Left lung (tissue), 10 donors: Measurements from ENCODE around the gene UVRAG. TPM values are rescaled to one million over a fixed set of nuclear protein-coding genes. Genes with fewer than 3 reads are reported as not detected.

ENCODE experiments used
- ATAC-seq: fragments of 200-7000 bp; cut with Tn5 transposase; one replicate; pipeline ENCODE4 v1.9.1; 2020; ENCODE audit warnings: moderate library complexity
- DNase-seq, 4 donors: peaks; one replicate each; pipeline ENCODE4 v3.0.0-alpha.2; 2013 to 2020
- H3K27ac ChIP-seq, 2 donors: fragments of 200-600 bp; sonication (generic) in 1 of 2; one replicate each; pipeline versions ENCODE4 v1.5.0 to v1.8.0; 2020 to 2021
- H3K27me3 ChIP-seq, 2 donors: fragments of 200-600 bp; sonication (generic) in 1 of 2; one replicate each; pipeline versions ENCODE4 v1.5.0 to v1.8.0; 2020 to 2021
- H3K36me3 ChIP-seq, 2 donors: fragments of 200-600 bp; sonication (generic) in 1 of 2; one replicate each; pipeline versions ENCODE4 v1.5.0 to v1.8.0; 2020 to 2021
- H3K4me1 ChIP-seq, 2 donors: fragments of 200-600 bp; one replicate each; pipeline ENCODE4 v1.8.0; 2021
- H3K4me3 ChIP-seq, 2 donors: fragments of 200-600 bp; sonication (generic) in 1 of 2; one replicate each; pipeline versions ENCODE4 v1.5.0 to v1.8.0; 2020 to 2021; ENCODE audit warnings: mild to moderate bottlenecking in 1 of 2
- H3K9me3 ChIP-seq, 2 donors: fragments of 200-600 bp; sonication (generic) in 1 of 2; one replicate each; pipeline versions ENCODE4 v1.5.0 to v1.8.0; 2020 to 2021
- CTCF ChIP-seq, 2 donors: fragments of 200-600 bp; sonication (generic) in 1 of 2; IDR thresholded peaks; one replicate each; pipeline versions ENCODE4 v1.5.0 to v1.8.0; 2021; ENCODE audit warnings: antibody characterized with exemption in 2 of 2
- intact Hi-C, 2 donors: fragments of 100-400 bp; cut with DNase I; formaldehyde crosslinking; loops; one replicate each; pipeline versions ENCODE4 v1.11.2 to v1.14.2; 2022
- polyA plus RNA-seq, 6 donors: library from polyadenylated mRNA; unstranded; fragments of 120-200 nt; gene quantifications; one replicate each; pipeline ENCODE4 v1.2.1, GENCODE V29; 2013; ENCODE audit not compliant: insufficient read length in 6 of 6
- total RNA-seq, 2 donors: library from RNA; stranded (reverse); fragmentation: NEBNext Ultra II Directional; extraction: Animal tissue kit (Norgen Biotek cat#: 25700); gene quantifications; one replicate each; pipeline ENCODE4 v1.2.1, GENCODE V29; 2021
- donor health status: DM: no; HTN: yes; CAD: no.
- donor health status: DM: no; HTN: no; CAD: no.

The UVRAG gene
- total and polyA plus RNA-seq, 8 donors = 19.3 to 36.0 (median 22.3) TPM

GRCh38 chr11:75812542-75813040 lies 2.4 kb upstream of the UVRAG start:
- intact Hi-C loops = no loop called here
- Histone ChIP-seq H3K36me3 (no peaks in the 10 kb centered on the region), H3K27ac (no peak overlapping the region), H3K4me1 (peaks cover 19 to 39% of the 10 kb centered on the region in 2 donors), H3K4me3 (no peak overlapping the region), H3K27me3 (no peaks in the 10 kb centered on the region), H3K9me3 (no peaks in the 10 kb centered on the region)
- no peak for TF ChIP-seq CTCF (IDR thresholded peaks at IDR 0.05)
- no peak for DNase-seq
- no peak for ATAC-seq

GRCh38 chr11:75813124-75813523 lies 1.9 kb upstream of the UVRAG start:
- no peaks in the 10 kb centered on the region for H3K27me3 ChIP-seq
- intact Hi-C loops = no loop called here
- no peak overlapping the region for H3K4me3 ChIP-seq
- no peaks in the 10 kb centered on the region for H3K9me3 ChIP-seq
- no peaks in the 10 kb centered on the region for H3K36me3 ChIP-seq
- no peak for DNase-seq
- peaks cover 19 to 45% of the 10 kb centered on the region in 2 donors for H3K4me1 ChIP-seq
- ATAC-seq = no peak
- no peak for TF ChIP-seq CTCF (IDR thresholded peaks at IDR 0.05)
- peak overlapping the region in 1 of 2 donors; percentile 96 for H3K27ac ChIP-seq

- Histone ChIP-seq H3K27ac (peak overlapping the region in 1 of 2 donors; percentile 96), H3K4me3 (peak overlapping the region in 1 of 2 donors; percentile 99), H3K4me1 (peaks cover 19 to 48% of the 10 kb centered on the region in 2 donors), H3K9me3 (no peaks in the 10 kb centered on the region), H3K36me3 (no peaks in the 10 kb centered on the region), H3K27me3 (no peaks in the 10 kb centered on the region)
- no peak for ATAC-seq
- no peak for DNase-seq
- intact Hi-C loops = no loop called here
- TF ChIP-seq CTCF (IDR thresholded peaks at IDR 0.05) = no peak
Measured at GRCh38 chr11:75813622-75814039, 1.4 kb upstream of the UVRAG start.

GRCh38 chr11:75814363-75814676 lies 690 bp upstream of the UVRAG start:
- DNase-seq (no peak), ATAC-seq (peak; percentile 68)
- no peaks in the 10 kb centered on the region for H3K9me3 ChIP-seq
- TF ChIP-seq CTCF (IDR thresholded peaks at IDR 0.05) = no peak
- peak overlapping the region; percentile 95 to 96 for H3K27ac ChIP-seq
- no peaks in the 10 kb centered on the region for H3K36me3 ChIP-seq
- no peaks in the 10 kb centered on the region for H3K27me3 ChIP-seq
- intact Hi-C loops = no loop called here
- peaks cover 19 to 55% of the 10 kb centered on the region in 2 donors for H3K4me1 ChIP-seq
- H3K4me3 ChIP-seq = peak overlapping the region; percentile 97 to 99

DNA sequence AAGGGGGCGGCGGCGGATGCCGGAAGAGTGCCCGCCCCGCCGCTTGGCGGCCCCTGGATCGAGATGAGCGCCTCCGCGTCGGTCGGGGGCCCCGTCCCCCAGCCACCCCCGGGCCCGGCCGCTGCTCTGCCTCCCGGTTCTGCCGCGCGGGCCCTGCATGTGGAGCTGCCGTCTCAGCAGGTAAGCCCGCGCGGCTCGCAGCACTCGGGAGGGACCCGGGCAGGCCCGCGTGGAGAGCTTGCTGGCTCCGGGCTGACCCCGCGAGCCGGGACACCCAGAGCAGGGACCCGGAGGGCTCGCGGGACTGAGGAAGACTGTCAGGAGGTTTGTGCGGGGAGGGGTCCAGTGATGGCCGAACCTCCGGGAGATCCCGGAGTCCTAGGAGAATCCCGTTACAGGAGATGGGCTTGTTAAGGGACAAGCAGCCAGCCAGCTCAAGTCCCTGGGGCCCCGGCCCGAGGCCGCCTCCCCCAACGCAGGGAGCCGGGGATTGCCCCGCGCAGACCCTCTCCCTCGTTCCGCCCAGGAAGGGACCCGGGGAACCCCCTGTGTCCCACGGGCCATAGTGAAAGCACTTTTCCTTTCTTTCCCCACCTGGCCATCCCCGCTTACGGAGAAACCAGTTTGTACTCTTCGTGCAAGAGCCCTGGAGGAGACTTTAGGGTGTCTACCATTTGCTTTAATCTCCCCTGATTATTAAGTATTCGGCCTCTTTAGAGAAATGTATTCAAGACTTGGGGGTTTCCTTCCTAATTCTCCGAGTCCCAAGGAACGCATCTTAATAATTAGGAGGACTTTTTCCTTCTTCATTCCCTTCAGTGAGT lies 547 bp downstream of the UVRAG start:
- Histone ChIP-seq H3K4me1 (peaks cover 19 to 58% of the 10 kb centered on the region in 2 donors), H3K4me3 (peak overlapping the region; percentile 97 to 99), H3K9me3 (no peaks in the 10 kb centered on the region), H3K27me3 (no peaks in the 10 kb centered on the region), H3K36me3 (no peaks in the 10 kb centered on the region), H3K27ac (peak overlapping the region; percentile 95 to 96)
- ATAC-seq (peak; percentile 27), DNase-seq (peak in 2 of 4 donors; percentile 57 to 91)
- no peak for TF ChIP-seq CTCF (IDR thresholded peaks at IDR 0.05)
- intact Hi-C loops = no loop called here
